IMR-90 (cell line): ENCODE data around the gene RAD51B.

Experiments
- BHLHE40 ChIP-seq: fragments of 150-350 bp; IDR thresholded peaks from 2 replicates; pipeline ENCODE4 v1.6.1; 2016; ENCODE audit warnings: mild to moderate bottlenecking, low read depth, low read length
- CTCF ChIP-seq: conservative IDR thresholded peaks from 2 replicates; pipeline ENCODE4 v1.5.1; 2012; ENCODE audit warnings: mild to moderate bottlenecking, low read depth, low read length, improper control_type of control experiment
- ELK1 ChIP-seq: fragments of 150-350 bp; IDR thresholded peaks from 2 replicates; pipeline ENCODE4 v1.6.1; 2016; ENCODE audit warnings: low read depth, mild to moderate bottlenecking, low read length, moderate library complexity, borderline replicate concordance
- MAZ ChIP-seq: IDR thresholded peaks from 2 replicates; pipeline ENCODE4 v1.6.1; 2012; ENCODE audit warnings: low read depth, mild to moderate bottlenecking, low read length, improper control_type of control experiment, moderate library complexity, borderline replicate concordance
- POLR2A ChIP-seq: IDR thresholded peaks from 2 replicates; pipeline ENCODE4 v1.6.1; 2012; ENCODE audit warnings: mild to moderate bottlenecking, low read depth, low read length
- RAD21 ChIP-seq: IDR thresholded peaks from 2 replicates; pipeline ENCODE4 v1.6.1; 2012; ENCODE audit warnings: low read length, improper control_type of control experiment
- SMC3 ChIP-seq: fragments of 150-350 bp; IDR thresholded peaks from 2 replicates; pipeline ENCODE4 v1.6.1; 2016; ENCODE audit warnings: low read depth, mild to moderate bottlenecking, antibody characterized with exemption, low read length, moderate library complexity
- USF2 ChIP-seq: fragments of 150-350 bp; IDR thresholded peaks from 2 replicates; pipeline ENCODE4 v1.6.1; 2017; ENCODE audit warnings: mild to moderate bottlenecking, antibody characterized with exemption, low read length, low read depth

- TF ChIP-seq BHLHE40: no peak
- no peak for TF ChIP-seq CTCF
- no peak for TF ChIP-seq ELK1
- no peak for TF ChIP-seq SMC3
- no peak for TF ChIP-seq POLR2A
- TF ChIP-seq RAD21: no peak
- TF ChIP-seq MAZ: no peak
- no peak for TF ChIP-seq USF2
These were observed 807.7 kb downstream of the RAD51B start for GRCh38 chr14:68627050-68627867.
